BJ (cell line): ENCODE measurements around the gene ALCAM. TPM values are rescaled to one million over a fixed set of nuclear protein-coding genes. Genes with fewer than 3 reads are reported as not detected.

Experiments
- CTCF ChIA-PET: fragments of 350-600 bp; formaldehyde crosslinking; extraction: SDS; loops from one replicate; lab custom pipeline; 2021; ENCODE audit warnings: antibody characterized with exemption, inconsistent platforms; lab: Yijun Ruan, JAX
- POLR2A ChIA-PET: fragments of 300-600 bp; sonication (Branson Sonifier 250); formaldehyde crosslinking; extraction: SDS; loops from one replicate; lab custom pipeline; 2021; ENCODE audit warnings: antibody characterized with exemption; lab: Charles Lee
- DNase-seq: peaks from one replicate; pipeline ENCODE4 v3.0.0-alpha.2; 2011; ENCODE audit warnings: low read depth
- H3K27me3 ChIP-seq: 2 replicates; pipeline ENCODE4 v1.6.0; 2011; ENCODE audit warnings: low read length; ENCODE audit not compliant: control insufficient read depth, insufficient read depth
- H3K36me3 ChIP-seq: 2 replicates; pipeline ENCODE4 v1.5.1; 2011; ENCODE audit warnings: low read length; ENCODE audit not compliant: control insufficient read depth, insufficient read depth
- H3K4me3 ChIP-seq: 2 replicates; pipeline ENCODE4 v1.5.1; 2011; ENCODE audit warnings: low read depth, mild to moderate bottlenecking, control low read depth, low read length
- CTCF ChIP-seq: IDR thresholded peaks from 2 replicates; pipeline ENCODE4 v1.5.1; 2011; ENCODE audit warnings: low read depth, mild to moderate bottlenecking, control low read depth, inconsistent platforms, low read length, moderate library complexity; ENCODE audit not compliant: insufficient read depth
- polyA plus RNA-seq: library from polyadenylated mRNA; depleted of rRNA; stranded (reverse); fragments of >200 nt; gene quantifications from 2 replicates; pipeline ENCODE4 v1.2.3, GENCODE V29; 2011

The ALCAM gene
- polyA plus RNA-seq, 1 experiment = 89.5 TPM

- H3K36me3 ChIP-seq = no peaks in the 10 kb centered on the region
- TF ChIP-seq CTCF = no peak
- no peaks in the 10 kb centered on the region for H3K27me3 ChIP-seq
- POLR2A ChIA-PET = no interaction called here
- DNase-seq = no peak
- H3K4me3 ChIP-seq = no peak overlapping the region
- CTCF ChIA-PET = no interaction called here
Observed at GRCh38 chr3:105429034-105429762, 62.5 kb downstream of the ALCAM start.

- no peak for TF ChIP-seq CTCF
- ChIA-PET CTCF (no interaction called here), POLR2A (no interaction called here)
- Histone ChIP-seq H3K27me3 (no peaks in the 10 kb centered on the region), H3K36me3 (no peaks in the 10 kb centered on the region), H3K4me3 (no peak overlapping the region)
- DNase-seq = no peak
Observed at GRCh38 chr3:105430455-105430854, 63.7 kb downstream of the ALCAM start.

- no peak for DNase-seq
- CTCF ChIA-PET = interaction anchor here (1.1 kb wide), 1 partner anchor 15 kb away, joined by 3 read pairs; no protein-coding TSS in a partner anchor
- no peaks in the 10 kb centered on the region for H3K36me3 ChIP-seq
Observed at GRCh38 chr3:105431200-105431599, 64.5 kb downstream of the ALCAM start.

GRCh38 chr3:105435277-105435676 is 68.6 kb downstream of the ALCAM start:
- no peak overlapping the region for H3K4me3 ChIP-seq
- TF ChIP-seq CTCF = no peak
- DNase-seq = no peak
- no peaks in the 10 kb centered on the region for H3K27me3 ChIP-seq
- ChIA-PET CTCF (no interaction called here), POLR2A (interaction anchor here (1.7 kb wide), 1 partner anchor 13 kb away, joined by 4 read pairs; no protein-coding TSS in a partner anchor)
- no peaks in the 10 kb centered on the region for H3K36me3 ChIP-seq

More at GRCh38 chr3:105431200-105431599, 64.5 kb downstream of the ALCAM start:
- Histone ChIP-seq H3K27me3 (no peaks in the 10 kb centered on the region), H3K4me3 (no peak overlapping the region)
- POLR2A ChIA-PET = no interaction called here
- no peak for TF ChIP-seq CTCF

GRCh38 chr3:105436687-105437086 is 70.0 kb downstream of the ALCAM start:
- Histone ChIP-seq H3K36me3 (no peaks in the 10 kb centered on the region), H3K27me3 (no peaks in the 10 kb centered on the region), H3K4me3 (no peak overlapping the region)
- no peak for TF ChIP-seq CTCF
- DNase-seq = no peak
- POLR2A ChIA-PET = interaction anchor here (1.7 kb wide), 1 partner anchor 12 kb away, joined by 4 read pairs; no protein-coding TSS in a partner anchor
- CTCF ChIA-PET = interaction anchor here (0.7 kb wide), 1 partner anchor 595 kb away, joined by 4 read pairs; no protein-coding TSS in a partner anchor
